RKO (cell line): ENCODE measurements around the gene HPCA.

Experiments
- DNase-seq: peaks from one replicate; pipeline ENCODE4 v3.0.0-alpha.2; 2016; ENCODE audit warnings: low spot score

HPCA gene

GRCh38 chr1:32886004-32886827 lies at the start of gene HPCA:
TSS of gene HPCA (plus strand) at chr1:32886491. CDS start at chr1:32888899, 2,408 bp downstream.
- no peak for DNase-seq

GRCh38 chr1:32848354-32849063 lies 37.8 kb upstream of the HPCA start:
- no peak for DNase-seq

DNA sequence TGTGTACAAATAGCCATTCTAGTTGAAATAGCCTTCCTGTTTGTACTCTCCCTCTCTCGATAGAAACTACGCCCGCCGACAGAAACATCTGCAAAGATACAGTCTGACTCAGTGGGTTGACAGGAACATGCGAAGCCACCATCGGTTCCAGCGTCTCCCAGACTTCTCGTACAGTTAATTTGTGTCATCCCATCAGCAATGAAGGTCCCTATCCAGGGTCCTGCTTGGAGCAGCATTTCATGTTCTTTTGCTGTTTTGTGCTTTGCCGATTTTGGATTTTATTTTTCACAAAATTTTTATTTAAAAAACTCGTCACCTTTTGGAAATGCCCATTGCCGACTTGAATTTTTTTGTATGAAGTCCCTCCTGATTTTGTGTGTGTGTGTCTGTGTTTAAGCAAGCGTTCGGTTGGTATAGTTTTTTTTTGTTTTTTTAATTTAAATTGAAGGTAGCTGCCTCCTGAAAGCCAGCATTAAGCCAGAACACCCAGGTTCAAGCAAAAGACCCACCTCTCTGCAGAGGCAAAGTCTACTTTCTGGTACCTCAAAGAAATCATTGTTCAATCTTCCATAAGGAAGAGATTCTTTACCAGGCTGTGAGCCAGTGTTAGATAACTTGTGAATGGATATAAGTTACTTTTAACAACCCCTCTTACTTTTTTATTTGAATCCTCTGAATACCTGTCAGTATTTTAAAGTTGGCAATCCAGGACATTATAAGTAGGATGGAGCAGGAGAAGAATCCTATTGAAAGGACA lies 30.3 kb upstream of the HPCA start:
- DNase-seq: no peak

DNA sequence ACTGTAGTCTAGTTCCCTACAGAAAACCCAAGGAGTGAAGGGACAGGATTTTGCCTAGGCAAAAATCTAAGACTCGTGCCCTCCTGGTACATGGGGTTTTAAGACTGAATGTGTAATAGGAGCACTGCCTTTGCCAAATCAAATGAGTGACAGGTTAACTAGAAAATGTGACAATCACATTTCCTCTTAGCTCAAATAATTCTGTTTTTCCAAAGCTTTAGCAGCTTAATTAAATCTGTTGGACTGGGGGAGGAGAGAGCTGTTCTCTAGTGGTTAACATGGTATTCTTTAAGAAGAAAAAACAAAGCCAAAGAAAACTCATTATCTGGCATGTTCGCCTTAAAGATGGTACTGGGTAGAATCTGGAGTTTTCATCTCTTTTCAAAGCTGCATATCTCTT lies 28.2 kb upstream of the HPCA start:
- no peak for DNase-seq

- DNase-seq: no peak
These were observed 27.5 kb upstream of the HPCA start for GRCh38 chr1:32858791-32859190.

DNA sequence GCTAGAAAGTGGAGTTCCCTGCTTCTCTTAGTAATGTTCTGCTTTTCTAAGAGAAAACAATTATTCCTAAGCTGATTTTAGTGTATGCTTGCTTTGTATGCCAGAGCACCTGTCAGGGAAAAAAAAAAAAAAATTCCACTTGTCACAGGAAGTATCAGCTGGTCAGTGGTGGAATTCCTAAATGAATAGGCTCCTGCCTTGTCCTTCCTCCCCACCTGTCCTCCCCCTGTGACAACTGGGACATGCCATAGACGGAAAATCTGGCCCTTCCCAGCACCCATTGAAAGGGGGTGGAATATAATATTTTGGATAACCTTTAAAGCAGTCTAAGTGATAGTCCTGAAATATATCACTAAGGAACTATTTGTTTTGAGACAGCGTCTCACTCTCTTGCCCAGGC lies 26.4 kb upstream of the HPCA start:
- no peak for DNase-seq

- no peak for DNase-seq
These were observed 25.7 kb upstream of the HPCA start for GRCh38 chr1:32860566-32860965.

DNA sequence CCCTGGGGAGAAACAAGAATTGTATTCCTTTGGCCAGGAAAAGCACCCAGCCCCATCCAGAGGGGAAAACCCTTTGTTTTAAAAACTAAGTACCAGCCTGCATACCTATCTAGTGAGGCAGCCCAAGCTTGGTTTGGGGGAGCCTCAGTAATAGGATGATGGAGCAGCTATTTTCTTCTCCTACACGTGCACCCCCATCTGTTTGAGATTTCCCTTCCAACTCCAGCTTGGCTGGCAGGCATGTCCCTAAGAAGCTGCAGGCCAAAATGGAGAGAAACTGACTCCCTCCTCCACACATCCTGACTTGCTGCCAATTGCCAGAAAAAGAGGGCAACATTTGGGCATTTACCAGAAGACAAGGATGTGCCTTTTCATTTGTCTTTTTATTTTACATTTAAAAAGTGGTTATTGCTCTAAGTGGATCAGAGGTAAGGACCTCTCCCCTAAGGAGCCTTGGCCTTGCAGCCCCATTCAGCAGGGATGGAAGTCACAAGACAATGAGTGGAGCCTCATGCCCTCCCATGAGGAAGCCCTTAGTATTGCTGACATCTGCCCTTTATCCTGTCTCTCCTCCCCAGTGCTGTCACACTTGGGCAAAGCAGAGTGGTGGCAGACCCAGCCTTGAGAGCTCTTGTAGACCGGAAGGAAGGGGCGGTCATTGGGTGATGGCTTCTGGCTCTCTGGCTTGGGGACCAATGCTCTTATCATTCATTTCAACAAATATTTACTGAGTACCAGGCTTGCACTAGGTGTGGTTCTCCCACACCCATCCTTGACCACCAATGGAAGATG lies 24.2 kb upstream of the HPCA start:
- DNase-seq: no peak

DNA sequence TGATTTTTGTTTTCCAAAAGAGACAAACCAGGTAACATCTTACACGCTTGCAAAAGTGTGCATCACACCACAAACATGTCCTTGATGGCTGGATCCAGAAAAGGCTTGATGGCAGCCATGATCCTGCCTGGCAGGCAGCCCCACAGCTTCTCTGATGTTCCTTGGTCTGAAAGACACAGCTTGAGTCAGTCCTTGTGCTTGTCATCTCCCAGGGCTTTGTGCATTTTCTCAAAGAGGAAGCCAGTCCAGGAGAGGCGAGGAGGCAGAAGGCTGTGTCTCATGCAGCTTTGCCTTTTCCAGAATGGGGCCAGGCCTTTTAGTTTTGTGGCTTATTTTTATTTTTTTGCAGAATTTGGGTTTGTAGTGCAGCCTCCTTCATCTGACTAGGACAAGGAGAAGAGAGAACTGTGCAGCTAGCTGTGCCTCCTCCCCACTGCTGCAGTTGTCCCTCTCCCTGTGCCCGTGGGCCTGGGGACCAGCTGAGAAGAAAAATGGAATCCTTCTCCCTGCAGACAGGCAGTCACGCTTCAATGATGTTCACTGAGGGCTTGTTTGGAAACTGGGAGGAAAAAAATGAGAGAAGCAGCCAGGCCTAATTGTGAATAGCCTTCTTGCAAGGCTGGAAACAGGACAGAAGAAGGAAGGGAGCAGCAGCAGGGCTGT lies 22.9 kb upstream of the HPCA start:
- DNase-seq: no peak

DNA sequence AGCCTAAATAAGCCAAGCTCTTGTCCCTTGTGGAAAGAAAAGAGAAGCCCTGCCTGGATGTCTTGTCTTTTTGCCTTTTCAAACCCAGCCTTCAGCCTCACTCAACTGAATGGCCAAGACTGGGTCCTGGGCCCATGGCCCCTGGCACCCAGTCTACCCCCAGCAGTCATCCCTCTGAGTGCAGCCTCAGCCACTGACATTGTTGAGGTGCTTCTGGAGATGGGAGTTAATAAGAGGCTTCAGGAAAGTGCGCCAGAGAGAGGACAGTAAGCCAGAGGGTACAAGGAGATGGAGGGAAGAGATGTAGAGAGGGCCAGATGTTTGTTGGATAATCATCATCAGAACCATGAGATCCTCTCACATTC lies 22.4 kb upstream of the HPCA start:
- DNase-seq: no peak

- DNase-seq: no peak
These were observed 21.8 kb upstream of the HPCA start for GRCh38 chr1:32864375-32865019.

DNA sequence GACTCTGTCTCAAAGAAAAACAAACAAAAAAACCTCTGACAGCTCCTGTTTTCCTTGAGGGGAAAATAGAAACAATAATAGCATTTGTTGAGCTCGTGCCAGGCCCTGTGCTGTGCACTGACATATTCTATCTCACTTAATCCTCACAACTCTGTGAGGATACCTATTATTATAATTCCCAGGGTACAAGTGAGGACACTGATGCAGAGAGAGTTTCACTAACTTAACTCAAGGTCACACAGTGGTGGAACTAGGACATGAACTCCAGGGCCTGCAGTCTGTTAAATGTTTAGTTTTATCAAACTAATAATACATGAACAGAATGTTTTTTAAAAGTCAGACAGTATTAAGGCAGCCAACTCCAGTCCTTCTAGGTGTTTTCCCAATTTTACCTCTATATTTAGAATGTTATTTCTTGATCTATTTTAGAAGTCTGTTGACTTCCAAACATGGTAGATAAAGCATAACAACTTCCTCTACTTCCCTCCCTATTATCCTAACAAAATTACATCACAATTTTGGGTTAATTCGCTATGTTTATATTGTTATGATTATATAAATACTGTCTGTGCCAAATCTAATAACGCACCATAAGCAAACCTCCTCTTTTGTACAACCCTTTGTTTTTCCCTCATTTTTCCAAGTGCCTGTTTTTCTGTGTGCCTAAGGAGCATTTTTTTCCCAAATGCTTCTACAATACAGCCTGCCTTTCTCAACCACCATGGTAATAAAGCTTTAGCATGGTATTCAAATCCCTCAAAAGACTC lies 20.5 kb upstream of the HPCA start:
- no peak for DNase-seq

DNA sequence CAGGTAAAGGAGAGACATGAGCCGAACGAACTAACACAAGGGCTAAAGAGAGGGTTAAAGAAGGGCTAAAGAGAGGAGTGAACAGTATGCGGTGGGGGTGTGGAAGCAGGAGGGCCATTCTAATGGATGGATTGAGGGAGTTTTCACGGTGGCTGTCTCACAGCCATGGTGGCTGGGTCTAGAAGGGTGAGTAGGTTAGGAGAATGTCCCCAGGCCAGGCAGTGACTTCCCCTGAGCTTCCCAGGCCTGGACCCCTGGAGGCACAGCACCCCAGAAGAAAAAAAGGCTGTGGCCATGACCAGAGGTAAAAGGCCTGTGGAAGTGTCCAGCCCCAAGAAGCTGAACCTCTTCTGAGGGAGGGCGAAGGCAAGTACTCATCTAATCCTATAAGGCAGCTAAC lies 19.1 kb upstream of the HPCA start:
- DNase-seq: no peak

DNA sequence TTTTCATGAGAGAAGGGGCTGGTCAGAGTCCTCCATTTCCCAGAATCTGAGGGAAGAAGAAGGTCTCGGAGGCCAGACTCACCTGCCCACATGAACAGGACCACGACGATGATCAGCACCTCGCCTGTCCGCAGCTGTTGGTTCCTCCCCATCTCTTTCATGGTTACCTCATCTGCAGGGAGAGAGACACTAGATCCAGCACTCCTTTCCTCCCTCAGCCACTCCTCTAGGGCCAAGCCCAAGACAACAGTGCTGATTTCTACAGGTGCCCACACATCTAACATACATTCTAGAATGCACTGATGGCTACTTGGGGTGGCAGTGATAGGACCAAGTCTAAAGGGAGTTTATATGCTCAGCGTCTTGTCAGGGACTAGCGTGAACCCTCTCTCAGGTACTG lies 18.6 kb upstream of the HPCA start:
- no peak for DNase-seq

GRCh38 chr1:32868085-32868484 lies 18.2 kb upstream of the HPCA start:
- no peak for DNase-seq

- no peak for DNase-seq
These were observed 17.4 kb upstream of the HPCA start for GRCh38 chr1:32868806-32869455.

GRCh38 chr1:32869923-32870614 lies 16.2 kb upstream of the HPCA start:
- no peak for DNase-seq

GRCh38 chr1:32870615-32871363 lies 15.5 kb upstream of the HPCA start, which contains the start of gene FNDC5:
TSS of gene FNDC5 (minus strand) at chr1:32870912.
- no peak for DNase-seq
